ENCODE measurements around the gene KLK10. TPM values are rescaled to one million over a fixed set of nuclear protein-coding genes. Genes with fewer than 3 reads are reported as not detected.

KLK10 gene
- total RNA-seq, 6 donors from 2014 or later, result 4.8 to 21.7 (median 18.6) TPM; not detected in 1

DNA sequence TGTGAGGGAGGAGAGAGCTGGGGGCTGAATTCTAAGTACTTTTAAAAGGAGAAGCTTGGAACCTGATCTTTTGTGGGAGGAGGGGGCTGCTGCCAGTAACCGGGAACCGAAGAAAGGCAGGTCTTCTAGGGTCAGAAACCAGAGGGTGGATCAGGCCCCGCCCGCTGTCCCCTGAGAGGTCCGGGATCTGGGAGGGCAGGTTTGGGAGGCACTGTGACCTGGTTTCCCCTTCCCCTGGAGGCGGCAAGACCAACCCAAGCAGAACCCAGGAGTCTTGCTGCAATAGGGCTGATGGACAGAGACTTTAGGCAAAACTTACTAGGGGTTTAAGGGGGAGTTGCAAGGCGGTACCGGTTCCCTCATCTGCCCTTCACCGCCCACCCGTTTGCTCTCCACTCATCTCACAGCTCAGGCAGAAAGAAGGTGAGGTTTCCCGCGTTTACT is 17.4 kb downstream of the KLK10 start:
- Histone ChIP-seq H3K27me3 (peaks cover 0 to 21% (median 3%) of the 10 kb centered on the region in 4 donors), H3K4me1 (peaks cover 0 to 6% (median 0%) of the 10 kb centered on the region in 4 donors), H3K36me3 (no peaks in the 10 kb centered on the region), H3K9me3 (no peaks in the 10 kb centered on the region), H3K4me3 (no peak overlapping the region), H3K27ac (no peak overlapping the region)
- no peak for DNase-seq
- no peak for ATAC-seq (ENCODE audit: low FRiP score in 2 of 2)
- TF ChIP-seq POLR2A (IDR thresholded peaks at IDR 0.05) (no peak), EP300 (IDR thresholded peaks at IDR 0.05) (no peak), POLR2AphosphoS5 (IDR thresholded peaks at IDR 0.05) (no peak)
- TF ChIP-seq, protein P1, sequence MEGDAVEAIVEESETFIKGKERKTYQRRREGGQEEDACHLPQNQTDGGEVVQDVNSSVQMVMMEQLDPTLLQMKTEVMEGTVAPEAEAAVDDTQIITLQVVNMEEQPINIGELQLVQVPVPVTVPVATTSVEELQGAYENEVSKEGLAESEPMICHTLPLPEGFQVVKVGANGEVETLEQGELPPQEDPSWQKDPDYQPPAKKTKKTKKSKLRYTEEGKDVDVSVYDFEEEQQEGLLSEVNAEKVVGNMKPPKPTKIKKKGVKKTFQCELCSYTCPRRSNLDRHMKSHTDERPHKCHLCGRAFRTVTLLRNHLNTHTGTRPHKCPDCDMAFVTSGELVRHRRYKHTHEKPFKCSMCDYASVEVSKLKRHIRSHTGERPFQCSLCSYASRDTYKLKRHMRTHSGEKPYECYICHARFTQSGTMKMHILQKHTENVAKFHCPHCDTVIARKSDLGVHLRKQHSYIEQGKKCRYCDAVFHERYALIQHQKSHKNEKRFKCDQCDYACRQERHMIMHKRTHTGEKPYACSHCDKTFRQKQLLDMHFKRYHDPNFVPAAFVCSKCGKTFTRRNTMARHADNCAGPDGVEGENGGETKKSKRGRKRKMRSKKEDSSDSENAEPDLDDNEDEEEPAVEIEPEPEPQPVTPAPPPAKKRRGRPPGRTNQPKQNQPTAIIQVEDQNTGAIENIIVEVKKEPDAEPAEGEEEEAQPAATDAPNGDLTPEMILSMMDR (IDR thresholded peaks at IDR 0.05), result no peak
- WGBS, 2 donors, result 29 to 54% methylated on average over 12 of the region's 12 CpGs

DNA sequence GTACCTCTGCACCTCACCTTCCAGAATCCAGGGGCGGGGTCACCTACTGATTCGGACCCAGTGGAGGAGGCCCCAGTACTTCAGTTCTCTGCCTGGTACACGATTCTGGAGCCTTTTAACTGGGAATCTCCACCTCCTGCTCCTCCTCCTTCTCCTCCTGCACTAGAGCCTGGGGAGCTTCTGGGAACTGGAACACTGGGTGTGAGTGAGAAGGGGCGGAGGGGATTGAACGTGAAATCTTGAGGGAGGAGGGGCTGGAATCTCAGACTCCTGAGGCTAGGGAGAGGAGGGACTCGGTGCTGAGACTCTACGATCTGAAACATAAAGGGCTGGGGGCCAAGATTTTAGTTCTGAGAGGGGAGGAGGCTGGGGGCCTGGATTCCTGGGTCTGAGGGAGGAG is 18.0 kb downstream of the KLK10 start, which contains the start of gene KLK8:
Gene KLK8 (minus strand): TSS at position 90 of the 400 bp plus-strand sequence. CDS start 437 bp downstream, outside the sequence.
- 31 to 33% methylated on average over 7 of the region's 7 CpGs for WGBS, 2 donors
- H3K27me3 ChIP-seq, result peaks cover 0 to 17% (median 3%) of the 10 kb centered on the region in 4 donors
- H3K4me3 ChIP-seq, result no peak within 1 kb of the TSS
- TF ChIP-seq POLR2AphosphoS5 (IDR thresholded peaks at IDR 0.05) (no peak), POLR2A (IDR thresholded peaks at IDR 0.05) (no peak), EP300 (IDR thresholded peaks at IDR 0.05) (no peak)
- TF ChIP-seq, protein P1 (IDR thresholded peaks at IDR 0.05), result no peak
- peaks cover 0 to 6% (median 0%) of the 10 kb centered on the region in 4 donors for H3K4me1 ChIP-seq
- H3K27ac ChIP-seq, result no peak within 1 kb of the TSS
- no peak for ATAC-seq (ENCODE audit: low FRiP score in 2 of 2)
- no peak for DNase-seq
- no peaks in the 10 kb centered on the region for H3K9me3 ChIP-seq
- no peaks in the 10 kb centered on the region for H3K36me3 ChIP-seq

DNA sequence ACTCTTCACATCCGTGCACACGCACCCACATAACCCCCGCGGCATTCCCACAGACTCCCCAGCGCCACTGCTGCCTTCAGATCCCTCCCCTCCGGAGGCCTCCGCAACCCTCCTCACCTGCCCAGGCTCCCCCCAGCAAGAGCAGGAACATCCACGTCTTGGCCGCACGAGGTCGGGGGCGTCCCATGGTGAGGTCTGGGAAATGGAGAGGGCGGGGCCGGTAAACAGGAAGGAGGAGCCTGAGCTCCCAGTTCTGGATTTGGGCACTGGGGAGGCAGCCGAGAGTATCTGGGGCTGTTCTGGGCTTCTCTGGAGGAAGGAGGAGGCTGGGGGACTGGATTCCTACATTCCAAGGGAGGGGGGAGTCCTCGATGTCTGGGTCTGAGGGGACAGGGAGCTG is 18.5 kb downstream of the KLK10 start:
- Histone ChIP-seq H3K27ac (no peak overlapping the region), H3K36me3 (no peaks in the 10 kb centered on the region), H3K4me3 (no peak overlapping the region), H3K9me3 (no peaks in the 10 kb centered on the region), H3K27me3 (peaks cover 0 to 15% (median 3%) of the 10 kb centered on the region in 4 donors), H3K4me1 (peaks cover 0 to 6% (median 0%) of the 10 kb centered on the region in 4 donors)
- DNase-seq (no peak), ATAC-seq (ENCODE audit: low FRiP score in 2 of 2) (no peak)
- 25 to 51% methylated on average over 13 to 16 of the region's 16 CpGs for WGBS, 2 donors
- TF ChIP-seq POLR2A (IDR thresholded peaks at IDR 0.05), result no peak
- TF ChIP-seq POLR2AphosphoS5 (IDR thresholded peaks at IDR 0.05), result no peak
- no peak for TF ChIP-seq EP300 (IDR thresholded peaks at IDR 0.05)
- TF ChIP-seq, protein P1 (IDR thresholded peaks at IDR 0.05), result no peak

DNA sequence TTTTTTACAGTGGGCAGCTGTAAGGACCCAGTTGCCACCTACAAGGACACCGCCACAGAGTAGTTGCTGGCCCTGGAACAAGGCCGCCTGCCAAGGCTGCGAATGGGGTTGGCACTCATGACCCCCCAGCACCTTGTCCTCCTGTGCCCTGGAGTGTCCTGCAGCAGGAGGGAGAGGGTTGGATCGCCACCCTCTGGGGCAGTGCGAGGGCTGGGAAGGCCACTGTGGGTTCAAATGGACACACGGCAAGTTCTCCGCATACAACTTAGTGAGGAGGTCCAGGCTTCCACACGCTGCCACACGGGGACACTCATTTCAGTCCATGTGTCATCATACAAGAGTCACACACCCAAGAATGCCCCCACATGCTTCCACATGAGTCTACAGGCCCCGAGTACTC is 19.1 kb downstream of the KLK10 start:
- ATAC-seq (ENCODE audit: low FRiP score in 2 of 2), result no peak
- Histone ChIP-seq H3K27me3 (peaks cover 0 to 15% (median 3%) of the 10 kb centered on the region in 4 donors), H3K27ac (no peak overlapping the region), H3K9me3 (no peaks in the 10 kb centered on the region), H3K36me3 (no peaks in the 10 kb centered on the region), H3K4me3 (no peak overlapping the region), H3K4me1 (peaks cover 0 to 6% (median 0%) of the 10 kb centered on the region in 4 donors)
- TF ChIP-seq, protein P1 (IDR thresholded peaks at IDR 0.05), result no peak
- no peak for TF ChIP-seq POLR2AphosphoS5 (IDR thresholded peaks at IDR 0.05)
- no peak for TF ChIP-seq EP300 (IDR thresholded peaks at IDR 0.05)
- DNase-seq, result no peak
- 89 to 94% methylated on average over 5 to 10 of the region's 10 CpGs for WGBS, 2 donors

DNA sequence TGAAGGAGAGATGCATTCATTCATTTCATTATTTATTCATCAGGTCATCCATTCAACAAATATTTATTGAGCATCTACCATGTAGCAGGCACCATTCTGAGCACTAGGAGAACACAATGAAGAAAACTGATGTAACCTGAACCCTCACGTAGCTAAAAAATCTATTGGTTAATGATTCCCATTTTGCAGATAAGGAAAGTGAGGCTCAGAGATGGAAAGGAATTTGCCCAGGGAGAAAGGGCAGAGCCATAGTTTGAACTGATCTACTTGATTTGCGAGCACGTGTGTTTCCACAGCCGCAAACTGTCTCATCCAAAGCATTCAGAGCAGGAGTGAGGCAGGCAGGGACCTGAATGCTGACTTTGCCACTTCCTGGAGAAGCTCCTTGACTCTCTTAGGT is 20.8 kb downstream of the KLK10 start:
- WGBS, 2 donors, result 75 to 78% methylated on average over 4 of the region's 4 CpGs
- H3K36me3 ChIP-seq, result no peaks in the 10 kb centered on the region
- H3K27ac ChIP-seq, result no peak overlapping the region
- H3K27me3 ChIP-seq, result peaks cover 0 to 15% (median 3%) of the 10 kb centered on the region in 4 donors
- peaks cover 0 to 6% (median 0%) of the 10 kb centered on the region in 4 donors for H3K4me1 ChIP-seq
- ATAC-seq (ENCODE audit: low FRiP score in 2 of 2) (no peak), DNase-seq (no peak)
- no peaks in the 10 kb centered on the region for H3K9me3 ChIP-seq
- H3K4me3 ChIP-seq, result no peak overlapping the region
- no peak for TF ChIP-seq EP300 (IDR thresholded peaks at IDR 0.05)
- TF ChIP-seq, protein P1 (IDR thresholded peaks at IDR 0.05), result no peak

Measured in upper lobe of left lung (tissue), 6 donors.